ENCODE measurements around the gene ZAR1L.

The ZAR1L gene

GRCh38 chr13:32257649-32258048 is 57.5 kb downstream of the ZAR1L start:
- DNase-seq (ENCODE audit: insufficient read length, low spot score) (no peak), FAIRE-seq (no peak)

GRCh38 chr13:32256243-32256642 is 58.9 kb downstream of the ZAR1L start:
- FAIRE-seq (no peak), DNase-seq (ENCODE audit: insufficient read length, low spot score) (no peak)

- FAIRE-seq: no peak
- DNase-seq (ENCODE audit: insufficient read length, low spot score): no peak
Measured at GRCh38 chr13:32255724-32256109, 59.4 kb downstream of the ZAR1L start.

- no peak for FAIRE-seq
- DNase-seq (ENCODE audit: insufficient read length, low spot score): no peak
Measured at GRCh38 chr13:32254916-32255723, 60.0 kb downstream of the ZAR1L start.

- FAIRE-seq: no peak
- DNase-seq (ENCODE audit: insufficient read length, low spot score): no peak
Measured at GRCh38 chr13:32254416-32254815, 60.7 kb downstream of the ZAR1L start.

GRCh38 chr13:32253911-32254399 is 61.2 kb downstream of the ZAR1L start:
- FAIRE-seq (no peak), DNase-seq (ENCODE audit: insufficient read length, low spot score) (no peak)
